Heart right ventricle (tissue), 16 donors: Measurements from ENCODE around the gene EIF3K. TPM values are rescaled to one million over a fixed set of nuclear protein-coding genes. Genes with fewer than 3 reads are reported as not detected.
A peak's percentile ranks its signal among the peaks of the same experiment; 100 is the strongest.

Experiments used
- ATAC-seq, 8 donors: fragments of 200-7000 bp; cut with Tn5 transposase; one replicate each; pipeline ENCODE4 v1.9.1; 2020; ENCODE audit warnings: mild to moderate bottlenecking in 8 of 8, moderate library complexity in 8 of 8, moderate number of reproducible peaks in 1 of 8
- DNase-seq, 2 donors: peaks; one replicate each; pipeline ENCODE4 v3.0.0-alpha.2; 2020
- H3K27ac ChIP-seq, 10 donors: fragments of 200-600 bp; sonication (generic) in 2 of 10; one replicate each; pipeline versions ENCODE4 v1.5.0 to v1.8.0; 2020 to 2022; ENCODE audit warnings: mild to moderate bottlenecking in 3 of 10
- H3K27me3 ChIP-seq, 7 donors: fragments of 200-600 bp; one replicate each; pipeline ENCODE4 v1.8.0; 2021 to 2022; ENCODE audit warnings: mild to moderate bottlenecking in 2 of 7
- H3K36me3 ChIP-seq, 9 donors: fragments of 200-600 bp; sonication (generic) in 1 of 9; one replicate each; pipeline versions ENCODE4 v1.5.0 to v1.8.0; 2020 to 2022; ENCODE audit warnings: mild to moderate bottlenecking in 2 of 9
- H3K4me1 ChIP-seq, 9 donors: fragments of 200-600 bp; sonication (generic) in 1 of 9; one replicate each; pipeline versions ENCODE4 v1.5.0 to v1.8.0; 2020 to 2022; ENCODE audit warnings: mild to moderate bottlenecking in 4 of 9
- H3K4me3 ChIP-seq, 10 donors: fragments of 200-600 bp; sonication (generic) in 2 of 10; one replicate each; pipeline versions ENCODE4 v1.5.0 to v1.8.0; 2020 to 2022; ENCODE audit warnings: mild to moderate bottlenecking in 7 of 10, moderate library complexity in 2 of 10
- H3K9me3 ChIP-seq, 11 donors: fragments of 200-600 bp in 10 of 11; sonication (generic) in 2 of 11; one replicate each; pipeline versions ENCODE4 v1.5.0 to v1.8.0; 2013 to 2022; ENCODE audit warnings: mild to moderate bottlenecking in 2 of 11, control low read depth in 1 of 11, moderate library complexity in 1 of 11
- CTCF ChIP-seq, 9 donors: fragments of 200-600 bp; sonication (generic) in 2 of 9; IDR thresholded peaks; one replicate each; pipeline versions ENCODE4 v1.5.0 to v1.8.0; 2021 to 2022; ENCODE audit warnings: antibody characterized with exemption in 9 of 9, mild to moderate bottlenecking in 5 of 9, moderate library complexity in 1 of 9
- WGBS, 2 donors: extraction: QIAGEN DNeasy Blood & Tissue Kit; methylation state at CpG; one replicate each; pipeline ENCODE4 v1.1.7; 2013; ENCODE audit warnings: inconsistent platforms in 1 of 2; 5-methylcytosine and 5-hydroxymethylcytosine counted together
- intact Hi-C, 10 donors: fragments of 100-400 bp; cut with DNase I; formaldehyde crosslinking; loops; one replicate each; pipeline versions ENCODE4 v1.11.1 to v1.14.2; 2022
- polyA plus RNA-seq, 2 donors: library from polyadenylated mRNA; stranded (reverse); fragments of 200-250 nt; gene quantifications; one replicate each; pipeline ENCODE4 v1.2.3, GENCODE V29; 2013
- total RNA-seq, 10 donors: library from RNA; stranded (reverse); fragmentation: NEBNext Ultra II Directional in 3 of 10; extraction: Animal tissue kit (Norgen Biotek cat#: 25700) in 3 of 10; gene quantifications; one replicate each; pipeline versions ENCODE4 v1.2.1 to v1.2.4, GENCODE V29; 2021 to 2023
- donor health status: Arrhythmogenic right ventricular cardiomyopathy.
- donor health status: ischemic (EF 13 %, LVEDD 7.1; RV severe dilation, severe dysfunction).
- donor health status: healthy with polysubstance abuse.
- donor health status: DM: no; HTN: yes; CAD: no.
- donor health status: DM: no; HTN: no; CAD: no.
- donor health status: ischemic (EF 25% LVEDD 6.9; RV normal size, moderate dysfunction).
- donor health status: ischemic (EF 25% LVEDD 5.7; RV mildly dilated, moderate dysfunction).
- donor health status: healthy.
- donor health status: DM: yes; HTN: yes; CAD: no.
- donor health status: Ischemic cardiomyopathy.
- donor health status: ischemic (EF 35%, LVEDD 5.7; RV mildly dilated, moderate dysfunction).
- donor health status: nonischemic (EF 11% LVEDD 7.7; RV severe dilation, severe dysfunction).
- donor health status: DM: yes; HTN: yes; CAD: no.
- donor health status: PGD.
- donor health status: ischemic (EF 29% LVEDD 5.4; RV normal size, mild dysfunction).
- donor health status: nonischemic (EF 23%, LVEDD 6.1; RV moderate dilation, normal function).

The EIF3K gene
- total and polyA plus RNA-seq, 12 donors, result 505 to 845 (median 631) TPM

DNA sequence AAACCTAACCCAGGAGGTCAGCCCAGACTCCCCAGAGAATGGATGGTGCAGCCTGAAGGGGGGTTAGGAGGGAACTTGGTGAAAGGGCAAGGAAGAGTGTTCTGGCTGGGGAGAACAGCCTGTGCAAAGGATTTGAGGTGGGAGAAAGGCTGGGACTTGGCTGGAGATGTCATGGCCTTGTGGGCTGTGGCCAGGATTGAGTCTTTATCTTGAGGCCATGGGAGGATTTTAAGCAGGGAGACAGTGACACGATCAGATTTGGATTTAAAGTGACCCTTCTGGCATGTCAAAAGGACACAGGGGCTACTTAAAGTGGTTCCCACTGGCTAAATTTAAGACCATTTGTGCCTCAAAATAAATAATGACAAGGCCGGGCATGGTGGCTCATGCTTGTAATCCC, 30.9 kb upstream of the EIF3K start:
- Histone ChIP-seq H3K9me3 (no peaks in the 10 kb centered on the region), H3K27ac (no peak overlapping the region), H3K4me3 (no peak overlapping the region), H3K4me1 (peaks cover 0 to 5% (median 0%) of the 10 kb centered on the region in 9 donors), H3K27me3 (peaks cover 0 to 18% (median 4%) of the 10 kb centered on the region in 7 donors), H3K36me3 (peaks cover 0 to 9% (median 0%) of the 10 kb centered on the region in 9 donors)
- TF ChIP-seq CTCF (IDR thresholded peaks at IDR 0.05), result no peak
- intact Hi-C loops, result no loop called here
- WGBS, 2 donors, result 72 to 83% methylated on average over 2 of the region's 2 CpGs
- ATAC-seq (no peak), DNase-seq (no peak)

DNA sequence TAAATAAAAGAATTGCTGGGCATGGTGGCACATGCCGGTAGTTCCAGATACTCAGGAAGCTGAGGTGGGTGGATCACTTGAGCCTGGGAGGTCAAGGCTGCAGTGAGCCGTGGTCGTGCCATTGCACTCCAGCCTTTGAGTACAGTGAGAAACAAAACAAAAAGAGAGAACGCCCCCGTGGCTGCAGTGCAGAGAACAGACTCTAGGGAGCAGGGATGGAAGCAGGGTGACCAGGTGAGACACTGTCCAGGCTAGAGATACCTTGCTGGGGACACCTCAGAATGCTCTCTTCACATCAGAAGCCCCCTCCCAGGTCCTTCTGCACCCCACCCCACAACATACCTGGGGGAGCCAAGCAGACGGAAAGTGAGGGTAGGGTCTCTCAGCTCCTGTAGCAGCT, 26.0 kb upstream of the EIF3K start:
- intact Hi-C loops, result no loop called here
- no peak for DNase-seq
- ATAC-seq, result no peak
- H3K27me3 ChIP-seq, result peaks cover 0 to 36% (median 17%) of the 10 kb centered on the region in 7 donors
- H3K9me3 ChIP-seq, result no peaks in the 10 kb centered on the region
- peaks cover 0 to 6% (median 0%) of the 10 kb centered on the region in 9 donors for H3K36me3 ChIP-seq
- no peak for TF ChIP-seq CTCF (IDR thresholded peaks at IDR 0.05)
- no peak overlapping the region for H3K4me3 ChIP-seq
- H3K27ac ChIP-seq, result no peak overlapping the region
- peaks cover 0 to 5% (median 0%) of the 10 kb centered on the region in 9 donors for H3K4me1 ChIP-seq
- WGBS, 2 donors, result 79 to 80% methylated on average over 6 of the region's 6 CpGs

DNA sequence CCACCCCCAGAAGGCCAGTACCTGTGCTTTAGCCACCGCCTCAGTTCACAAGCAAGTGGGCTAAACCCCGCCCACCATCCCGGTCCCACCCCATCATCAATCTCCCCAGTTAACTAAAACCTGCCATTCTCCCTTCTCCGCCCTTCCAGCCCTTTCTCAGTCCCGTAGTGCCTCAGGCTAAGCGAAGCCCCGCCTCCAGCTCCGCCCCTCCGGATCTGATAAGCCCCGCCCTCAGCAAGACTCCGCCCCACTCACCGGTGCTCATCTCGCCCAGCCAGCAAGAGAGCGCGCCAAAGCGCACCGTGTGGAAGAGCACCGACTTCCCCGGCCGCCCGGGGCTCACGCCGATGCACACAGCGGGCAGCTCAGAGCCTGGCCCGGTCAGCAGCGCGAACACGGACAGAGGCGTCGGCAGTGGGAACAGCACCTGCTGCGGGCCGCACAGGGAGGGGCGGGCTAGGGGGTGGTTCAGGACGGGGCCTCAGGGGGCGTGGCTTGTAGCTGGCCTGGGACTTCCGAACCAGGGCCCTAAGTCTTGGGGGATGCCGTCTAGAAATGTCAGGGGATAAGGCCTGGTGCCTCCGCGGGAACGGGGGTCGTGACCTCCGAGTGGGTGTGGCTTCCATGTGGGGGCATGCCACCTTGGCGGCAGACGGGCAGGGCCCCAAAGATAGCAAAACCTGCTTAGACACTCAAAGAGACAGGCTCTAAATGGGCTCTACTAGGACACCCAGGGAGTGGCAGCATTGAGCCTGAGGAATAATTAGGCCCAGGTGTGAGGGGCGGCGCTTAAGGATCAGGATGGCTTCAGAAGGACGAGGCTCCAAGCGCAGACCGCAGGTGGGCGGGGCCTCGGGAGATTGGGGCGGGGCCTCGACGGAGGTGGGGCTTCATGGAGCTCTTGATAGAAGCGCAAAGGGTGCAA, 22.7 kb upstream of the EIF3K start:
- ATAC-seq, result peak in 2 of 8 donors; percentile 35 to 55
- intact Hi-C loops, result no loop called here
- H3K4me3 ChIP-seq, result no peak overlapping the region

DNA sequence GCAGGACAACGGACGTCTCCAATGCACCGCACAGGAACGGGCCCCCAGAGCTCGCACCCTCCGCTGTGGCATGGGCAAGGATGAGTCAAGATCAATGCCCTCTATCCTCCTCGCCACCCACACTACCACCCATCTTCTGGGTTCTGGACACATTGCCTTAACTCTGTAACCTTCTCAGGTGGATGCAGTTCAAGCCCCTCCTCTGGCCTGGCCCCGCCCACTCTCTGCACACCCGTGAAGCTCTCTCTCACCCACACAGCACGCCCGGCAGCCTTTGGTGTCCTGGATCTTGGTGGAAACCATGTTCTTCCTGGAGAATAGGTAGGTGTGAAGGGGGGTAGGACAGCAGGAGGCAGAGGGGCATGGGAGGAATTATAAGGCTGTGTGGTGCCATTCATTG, 21.9 kb upstream of the EIF3K start:
- Histone ChIP-seq H3K9me3 (no peaks in the 10 kb centered on the region), H3K4me1 (peaks cover 0 to 5% (median 0%) of the 10 kb centered on the region in 9 donors), H3K36me3 (peaks cover 0 to 4% (median 0%) of the 10 kb centered on the region in 9 donors), H3K4me3 (no peak overlapping the region), H3K27ac (no peak overlapping the region), H3K27me3 (peaks cover 0 to 28% (median 17%) of the 10 kb centered on the region in 7 donors)
- TF ChIP-seq CTCF (IDR thresholded peaks at IDR 0.05), result no peak
- 83 to 87% methylated on average over 11 of the region's 11 CpGs for WGBS, 2 donors
- ATAC-seq, result no peak
- intact Hi-C loops, result no loop called here
- no peak for DNase-seq

More for the DNA sequence above, 22.7 kb upstream of the EIF3K start:
- Histone ChIP-seq H3K27ac (no peak overlapping the region), H3K4me1 (peaks cover 0 to 5% (median 0%) of the 10 kb centered on the region in 9 donors), H3K36me3 (peaks cover 0 to 4% (median 0%) of the 10 kb centered on the region in 9 donors), H3K9me3 (no peaks in the 10 kb centered on the region), H3K27me3 (peaks cover 0 to 34% (median 17%) of the 10 kb centered on the region in 7 donors)
- no peak for DNase-seq
- 14 to 21% methylated on average over 55 of the region's 55 CpGs for WGBS, 2 donors
- TF ChIP-seq CTCF (IDR thresholded peaks at IDR 0.05), result no peak
